ENCODE data around the gene HDAC4.

DNA sequence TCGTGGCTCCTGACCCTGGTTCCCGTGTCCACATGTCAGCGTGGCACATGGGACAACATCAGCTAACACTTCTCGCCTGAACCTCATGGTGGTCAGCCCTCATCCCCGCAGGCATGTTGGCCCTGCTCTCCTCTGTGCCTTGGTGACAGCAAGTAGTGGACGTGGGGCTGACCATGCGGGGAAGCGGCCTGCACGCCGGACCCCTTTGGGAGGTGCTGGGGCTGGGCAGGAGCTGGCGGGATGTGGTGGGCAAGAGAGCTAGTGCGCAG lies 303.5 kb downstream of the HDAC4 start:
- TF ChIP-seq, protein P1, sequence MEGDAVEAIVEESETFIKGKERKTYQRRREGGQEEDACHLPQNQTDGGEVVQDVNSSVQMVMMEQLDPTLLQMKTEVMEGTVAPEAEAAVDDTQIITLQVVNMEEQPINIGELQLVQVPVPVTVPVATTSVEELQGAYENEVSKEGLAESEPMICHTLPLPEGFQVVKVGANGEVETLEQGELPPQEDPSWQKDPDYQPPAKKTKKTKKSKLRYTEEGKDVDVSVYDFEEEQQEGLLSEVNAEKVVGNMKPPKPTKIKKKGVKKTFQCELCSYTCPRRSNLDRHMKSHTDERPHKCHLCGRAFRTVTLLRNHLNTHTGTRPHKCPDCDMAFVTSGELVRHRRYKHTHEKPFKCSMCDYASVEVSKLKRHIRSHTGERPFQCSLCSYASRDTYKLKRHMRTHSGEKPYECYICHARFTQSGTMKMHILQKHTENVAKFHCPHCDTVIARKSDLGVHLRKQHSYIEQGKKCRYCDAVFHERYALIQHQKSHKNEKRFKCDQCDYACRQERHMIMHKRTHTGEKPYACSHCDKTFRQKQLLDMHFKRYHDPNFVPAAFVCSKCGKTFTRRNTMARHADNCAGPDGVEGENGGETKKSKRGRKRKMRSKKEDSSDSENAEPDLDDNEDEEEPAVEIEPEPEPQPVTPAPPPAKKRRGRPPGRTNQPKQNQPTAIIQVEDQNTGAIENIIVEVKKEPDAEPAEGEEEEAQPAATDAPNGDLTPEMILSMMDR (IDR thresholded peaks at IDR 0.05), result no peak
- TF ChIP-seq REST (IDR thresholded peaks at IDR 0.05) (no peak), JUNB (IDR thresholded peaks at IDR 0.05) (no peak), POLR2A (IDR thresholded peaks at IDR 0.05; ENCODE audit: low read length) (no peak), SREBF2 (IDR thresholded peaks at IDR 0.05) (no peak), HDAC2 (IDR thresholded peaks at IDR 0.05) (no peak), MAFK (IDR thresholded peaks at IDR 0.05; ENCODE audit: partially characterized antibody) (no peak), KDM5A (IDR thresholded peaks at IDR 0.05) (no peak)
- TF ChIP-seq, protein P2, sequence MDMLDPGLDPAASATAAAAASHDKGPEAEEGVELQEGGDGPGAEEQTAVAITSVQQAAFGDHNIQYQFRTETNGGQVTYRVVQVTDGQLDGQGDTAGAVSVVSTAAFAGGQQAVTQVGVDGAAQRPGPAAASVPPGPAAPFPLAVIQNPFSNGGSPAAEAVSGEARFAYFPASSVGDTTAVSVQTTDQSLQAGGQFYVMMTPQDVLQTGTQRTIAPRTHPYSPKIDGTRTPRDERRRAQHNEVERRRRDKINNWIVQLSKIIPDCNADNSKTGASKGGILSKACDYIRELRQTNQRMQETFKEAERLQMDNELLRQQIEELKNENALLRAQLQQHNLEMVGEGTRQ (IDR thresholded peaks at IDR 0.05), result no peak

All from A549 (cell line).